ENCODE data around the gene ST3GAL5. TPM values are rescaled to one million over a fixed set of nuclear protein-coding genes. Genes with fewer than 3 reads are reported as not detected.
A peak's percentile ranks its signal among the peaks of the same experiment; 100 is the strongest.

The ST3GAL5 gene
- total RNA-seq, 1 experiment from 2014 or later = 3.8 TPM

GRCh38 chr2:85878719-85879370 is 9.9 kb downstream of the ST3GAL5 start:
- CTCF ChIA-PET = interaction anchor here (1.7 kb wide), 1 partner anchor 11 kb away, joined by 5 read pairs; the partner anchor contains the start of gene ST3GAL5
- H3K27ac Mint-ChIP-seq (ENCODE audit: unreplicated experiment) = no peak overlapping the region

GRCh38 chr2:85875350-85876050 is 13.3 kb downstream of the ST3GAL5 start:
- H3K9me3 Mint-ChIP-seq (ENCODE audit: low read depth, unreplicated experiment) = no peaks in the 10 kb centered on the region
- TF ChIP-seq CTCF (IDR thresholded peaks at IDR 0.05; ENCODE audit: unreplicated experiment) = no peak
- no peak for DNase-seq
- intact Hi-C loops (cut with micrococcal nuclease; ENCODE audit: unreplicated experiment) = no loop called here
- no peaks in the 10 kb centered on the region for H3K4me1 Mint-ChIP-seq (ENCODE audit: low read depth, unreplicated experiment)
- H3K36me3 Mint-ChIP-seq (ENCODE audit: insufficient read depth, unreplicated experiment) = peaks cover 5% of the 10 kb centered on the region
- CTCF ChIA-PET = interaction anchor here (0.7 to 0.8 kb wide), 3 partner anchors 12 to 85 kb away, joined by 3 to 7 read pairs (median 4); no protein-coding TSS in a partner anchor
- H3K4me3 Mint-ChIP-seq (ENCODE audit: low read depth, unreplicated experiment) = no peak overlapping the region
- no TSS peak for BruUV-seq (replicated peaks)
- H3K27ac Mint-ChIP-seq (ENCODE audit: unreplicated experiment) = no peak overlapping the region
- H3K27me3 Mint-ChIP-seq (ENCODE audit: unreplicated experiment) = peaks cover 91% of the 10 kb centered on the region

More at GRCh38 chr2:85878719-85879370, 9.9 kb downstream of the ST3GAL5 start:
- intact Hi-C loops (cut with micrococcal nuclease; ENCODE audit: unreplicated experiment) = no loop called here
- Mint-ChIP-seq H3K36me3 (ENCODE audit: insufficient read depth, unreplicated experiment) (no peaks in the 10 kb centered on the region), H3K9me3 (ENCODE audit: low read depth, unreplicated experiment) (peaks cover 7% of the 10 kb centered on the region), H3K4me3 (ENCODE audit: low read depth, unreplicated experiment) (no peak overlapping the region), H3K27me3 (ENCODE audit: unreplicated experiment) (peaks cover 83% of the 10 kb centered on the region), H3K4me1 (ENCODE audit: low read depth, unreplicated experiment) (no peaks in the 10 kb centered on the region)
- DNase-seq = no peak
- no TSS peak for BruUV-seq (replicated peaks)
- no peak for TF ChIP-seq CTCF (IDR thresholded peaks at IDR 0.05; ENCODE audit: unreplicated experiment)

- H3K4me3 Mint-ChIP-seq (ENCODE audit: low read depth, unreplicated experiment) = no peak overlapping the region
- peaks cover 74% of the 10 kb centered on the region for H3K27me3 Mint-ChIP-seq (ENCODE audit: unreplicated experiment)
- H3K36me3 Mint-ChIP-seq (ENCODE audit: insufficient read depth, unreplicated experiment) = peaks cover 5% of the 10 kb centered on the region
- peak; percentile 10 for DNase-seq
- TF ChIP-seq CTCF (IDR thresholded peaks at IDR 0.05; ENCODE audit: unreplicated experiment) = no peak
- CTCF ChIA-PET = no interaction called here
- no peaks in the 10 kb centered on the region for H3K4me1 Mint-ChIP-seq (ENCODE audit: low read depth, unreplicated experiment)
- BruUV-seq (replicated peaks) = no TSS peak
- no peaks in the 10 kb centered on the region for H3K9me3 Mint-ChIP-seq (ENCODE audit: low read depth, unreplicated experiment)
- H3K27ac Mint-ChIP-seq (ENCODE audit: unreplicated experiment) = no peak overlapping the region
- intact Hi-C loops (cut with micrococcal nuclease; ENCODE audit: unreplicated experiment) = no loop called here
These were observed 15.1 kb downstream of the ST3GAL5 start for GRCh38 chr2:85873679-85874078.

GRCh38 chr2:85872536-85873161 is 16.1 kb downstream of the ST3GAL5 start:
- no peak for DNase-seq
- Mint-ChIP-seq H3K36me3 (ENCODE audit: insufficient read depth, unreplicated experiment) (peaks cover 5% of the 10 kb centered on the region), H3K4me1 (ENCODE audit: low read depth, unreplicated experiment) (no peaks in the 10 kb centered on the region), H3K27ac (ENCODE audit: unreplicated experiment) (no peak overlapping the region), H3K4me3 (ENCODE audit: low read depth, unreplicated experiment) (no peak overlapping the region), H3K27me3 (ENCODE audit: unreplicated experiment) (peaks cover 64% of the 10 kb centered on the region), H3K9me3 (ENCODE audit: low read depth, unreplicated experiment) (no peaks in the 10 kb centered on the region)
- intact Hi-C loops (cut with micrococcal nuclease; ENCODE audit: unreplicated experiment) = no loop called here
- TF ChIP-seq CTCF (IDR thresholded peaks at IDR 0.05; ENCODE audit: unreplicated experiment) = no peak
- no TSS peak for BruUV-seq (replicated peaks)
- CTCF ChIA-PET = no interaction called here
